GM21786 (cell line): ENCODE results near the gene TMEM205.
"Not testable (repeated sequence)": the region's sequence is repeated elsewhere in the genome, so short reads cannot be mapped to it uniquely, and the experiment has no call there.

Experiments used
- ATAC-seq: cut with Tn5 transposase; IDR thresholded peaks from one replicate; pipeline ENCODE4 v1.9.1; 2021; ENCODE audit not compliant: unreplicated experiment

Gene TMEM205

GRCh38 chr19:11340099-11340467, 6.0 kb downstream of the TMEM205 start:
- ATAC-seq = not testable (repeated sequence)

DNA sequence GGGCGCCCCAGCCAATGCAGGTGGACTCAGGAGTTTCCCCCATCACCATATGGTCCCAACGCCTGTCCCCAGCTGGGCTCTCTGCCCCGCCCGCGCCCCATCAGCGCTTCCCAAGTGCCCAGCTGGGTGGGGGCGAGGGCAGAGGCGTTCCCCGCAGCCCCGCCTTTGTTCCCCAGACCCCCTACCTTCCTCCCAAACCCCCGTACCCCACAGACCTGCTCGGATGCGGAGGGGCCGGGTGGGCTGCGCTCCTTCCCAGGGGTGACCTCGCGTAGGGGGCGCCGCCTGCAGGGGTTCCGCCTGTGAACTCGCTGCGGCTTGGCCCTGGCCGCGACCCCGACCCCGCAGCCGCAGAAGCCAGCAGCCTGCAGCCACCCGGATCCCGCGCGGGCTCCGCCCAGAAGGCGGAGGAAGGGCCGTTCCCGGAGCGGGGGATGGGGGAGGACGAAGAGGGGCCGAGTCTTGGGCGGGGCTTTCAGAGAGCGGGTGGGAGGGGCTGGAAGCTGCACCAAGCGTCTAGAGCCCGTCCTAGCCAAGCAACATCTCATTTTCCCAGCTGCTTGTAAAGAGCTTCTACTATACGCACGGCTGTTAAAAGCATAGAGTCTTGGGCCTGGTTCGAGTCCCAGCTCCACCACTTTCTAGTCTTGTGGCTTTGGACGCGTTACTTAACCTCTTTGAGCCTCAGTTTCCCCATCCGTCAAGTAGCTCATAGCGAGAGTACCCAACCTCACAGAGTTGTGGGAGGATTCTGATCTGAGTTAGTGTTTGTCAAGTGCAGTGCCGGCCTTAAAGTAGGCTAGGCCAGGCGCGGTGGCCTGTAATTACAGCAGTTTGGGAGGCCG, 6.6 kb downstream of the TMEM205 start, which contains the start of gene RAB3D:
TSS of gene RAB3D (minus strand) at position 404 of the 845 bp plus-strand sequence. CDS start 2,258 bp downstream, outside the sequence.
- ATAC-seq = no peak

DNA sequence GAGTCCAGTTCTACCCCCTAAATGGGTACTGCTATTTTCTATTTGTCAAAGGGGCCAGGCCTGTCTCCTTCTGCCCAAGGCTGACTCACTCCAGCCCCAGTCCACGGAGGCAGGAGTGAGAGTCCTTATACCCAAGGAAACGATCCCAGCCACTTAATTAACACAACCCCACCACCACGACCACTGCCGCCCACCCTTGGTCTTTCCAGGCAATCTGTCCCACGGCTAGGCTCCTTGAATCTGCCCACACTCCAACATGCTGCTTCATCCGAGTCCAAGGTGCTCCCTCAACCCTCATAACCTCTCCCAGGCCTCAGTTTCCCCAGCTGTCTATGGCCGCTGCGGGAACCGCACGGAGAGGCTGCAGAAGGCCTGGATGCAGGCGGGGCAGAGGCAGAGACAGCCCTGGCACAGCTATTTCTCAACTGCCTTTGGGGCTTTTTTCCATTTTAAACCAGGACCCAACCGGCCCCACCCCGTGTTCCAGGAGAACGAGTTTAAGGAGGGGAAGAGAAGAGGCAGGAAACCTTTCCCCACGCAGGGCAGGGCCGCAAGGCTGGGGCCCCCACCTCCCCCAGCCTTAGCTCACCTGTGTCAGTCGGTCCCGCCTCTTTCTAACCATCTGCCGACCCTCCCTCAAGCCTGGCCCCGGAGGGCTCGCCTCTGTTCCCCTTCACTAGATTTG, 7.4 kb downstream of the TMEM205 start:
- ATAC-seq = no peak

- ATAC-seq = no peak
Measured at GRCh38 chr19:11338121-11338520, 7.9 kb downstream of the TMEM205 start.

DNA sequence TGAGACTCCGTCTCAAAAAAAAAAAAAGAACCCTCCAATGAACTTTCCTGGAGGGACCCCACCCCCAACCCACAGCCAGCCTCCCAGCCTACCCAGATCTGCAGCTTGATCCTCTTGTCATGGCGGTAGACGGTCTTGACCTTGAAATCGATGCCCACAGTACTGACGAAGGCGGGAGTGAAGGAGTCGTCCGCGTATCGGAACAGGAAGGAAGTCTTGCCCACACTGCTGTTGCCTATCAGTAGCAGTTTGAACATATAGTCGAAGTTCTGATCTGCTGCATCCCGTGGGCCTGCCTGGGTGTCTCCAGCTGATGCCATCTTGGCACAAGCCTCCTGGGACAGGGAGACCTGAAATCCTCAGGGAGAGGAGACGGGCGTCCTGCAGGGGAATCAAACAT, 9.0 kb downstream of the TMEM205 start:
- ATAC-seq = no peak

- no peak for ATAC-seq
Measured at GRCh38 chr19:11335449-11336146, 10.5 kb downstream of the TMEM205 start.

DNA sequence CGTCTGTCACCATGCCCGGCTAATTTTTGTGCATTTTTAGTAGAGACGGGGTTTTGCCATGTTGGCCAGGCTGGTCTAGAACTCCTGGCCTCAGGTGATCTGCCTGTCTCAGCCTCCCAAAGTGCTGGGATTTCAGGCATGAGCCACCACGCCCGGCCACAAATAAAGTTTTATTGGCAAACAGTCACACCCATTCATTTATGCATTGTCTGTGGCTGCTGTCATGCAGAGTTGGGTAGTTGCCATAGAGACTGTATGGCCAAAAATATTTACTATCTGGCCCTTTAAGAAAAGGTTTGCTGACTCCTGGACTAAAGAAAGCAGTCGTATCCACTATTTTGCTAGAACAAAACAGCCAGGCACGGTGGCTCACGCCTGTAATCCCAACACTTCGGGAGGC, 12.2 kb downstream of the TMEM205 start:
- ATAC-seq = not testable (repeated sequence)

DNA sequence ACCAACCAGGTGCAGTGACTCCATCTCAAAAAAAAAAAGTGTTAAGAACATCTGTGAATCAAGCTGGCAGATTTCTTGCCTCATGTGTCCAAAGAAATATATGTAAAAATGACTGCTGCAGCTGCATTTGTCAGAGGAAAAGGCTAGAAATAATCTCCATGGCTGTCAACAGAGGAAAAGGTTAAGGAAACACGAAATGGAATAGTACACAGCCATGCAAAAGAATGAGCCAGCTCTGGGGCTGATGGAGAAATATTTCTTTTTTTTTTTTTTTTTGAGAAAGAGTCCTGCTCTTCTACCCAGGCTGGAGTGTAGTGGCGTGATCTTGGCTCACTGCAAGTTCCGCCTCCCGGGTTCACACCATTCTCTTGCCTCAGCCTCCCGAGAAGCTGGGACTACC, 13.2 kb downstream of the TMEM205 start:
- no peak for ATAC-seq

- no peak for ATAC-seq
Measured at GRCh38 chr19:11331502-11331901, 14.6 kb downstream of the TMEM205 start.

DNA sequence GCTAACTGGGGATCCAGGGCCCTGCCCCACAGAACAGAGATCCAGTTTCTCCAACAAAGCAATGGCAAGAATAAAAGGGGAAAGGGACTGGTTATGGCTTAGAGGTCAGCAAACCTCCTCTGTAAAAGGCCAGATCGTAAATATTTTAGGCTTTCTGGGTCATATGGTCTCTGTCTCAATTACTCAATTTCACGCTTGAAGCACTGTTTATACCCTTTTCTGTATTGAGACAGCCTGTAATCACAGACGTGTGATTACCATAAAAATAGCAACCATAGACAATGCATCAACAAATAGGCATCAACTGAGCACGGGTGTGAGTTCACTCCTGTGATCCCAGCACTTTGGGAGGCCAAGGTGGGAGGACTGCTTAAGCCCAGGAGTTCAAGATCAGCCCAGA, 15.9 kb downstream of the TMEM205 start:
- no peak for ATAC-seq

- no peak for ATAC-seq
Measured at GRCh38 chr19:11325544-11325943, 20.5 kb downstream of the TMEM205 start.

DNA sequence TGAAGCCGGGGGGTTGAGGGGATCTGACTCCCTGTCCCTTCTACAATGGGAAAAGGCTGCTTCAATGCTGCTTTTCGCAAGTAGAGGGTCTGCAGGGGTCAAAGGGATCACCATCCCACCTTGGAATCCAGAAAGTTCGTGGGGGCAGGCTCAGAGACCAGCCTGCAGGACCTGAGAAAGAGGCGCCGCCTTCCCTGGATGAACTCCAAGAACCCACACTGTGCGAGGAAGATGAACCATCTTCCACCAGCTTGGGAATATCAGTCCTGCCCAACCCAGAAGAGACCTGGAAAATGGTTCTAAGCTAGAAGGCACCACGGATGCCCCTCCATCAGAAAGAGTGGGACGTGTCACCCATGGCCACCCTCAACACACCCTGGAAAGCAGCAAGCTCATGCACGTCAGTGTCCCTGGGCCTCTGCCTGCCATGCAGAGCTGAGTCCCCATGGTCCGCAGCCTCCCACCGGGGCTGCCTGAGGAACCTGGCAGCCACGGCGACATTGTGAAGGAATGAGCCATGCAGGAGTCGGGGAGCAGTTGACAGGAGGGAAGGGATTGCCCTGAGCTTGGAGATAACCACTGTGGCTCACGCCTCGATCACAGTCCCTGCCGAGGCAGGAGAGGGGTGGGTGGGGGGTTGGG, 21.2 kb downstream of the TMEM205 start:
- ATAC-seq = no peak

- no peak for ATAC-seq
Measured at GRCh38 chr19:11324079-11324661, 21.9 kb downstream of the TMEM205 start.

- ATAC-seq = no peak
Measured at GRCh38 chr19:11323601-11324078, 22.4 kb downstream of the TMEM205 start.

GRCh38 chr19:11322269-11323024, 23.6 kb downstream of the TMEM205 start:
- ATAC-seq = no peak

GRCh38 chr19:11321191-11322126, 24.6 kb downstream of the TMEM205 start:
- no peak for ATAC-seq

- not testable (repeated sequence) for ATAC-seq
Measured at GRCh38 chr19:11320278-11320995, 25.6 kb downstream of the TMEM205 start.

- ATAC-seq = no peak
Measured at GRCh38 chr19:11306337-11306736, 39.7 kb downstream of the TMEM205 start.
